GM20431 (cell line): ENCODE measurements around the gene GSN.

Source experiments
- in situ Hi-C: fragments of 300-500 bp; cut with MseI, MboI; formaldehyde crosslinking; loops from one replicate; pipeline ENCODE4 v1.15.0; 2020; ENCODE audit warnings: low sequenced_read_pairs; ENCODE audit not compliant: unreplicated experiment

The GSN gene

GRCh38 chr9:121242219-121242958 is 25.6 kb upstream of the GSN start:
- in situ Hi-C loops = loop anchor here (25.0 kb wide), 1 partner anchor 145 kb away; no protein-coding TSS in a partner anchor

- in situ Hi-C loops = loop anchor here (25.0 kb wide), 1 partner anchor 144 kb away; no protein-coding TSS in a partner anchor
These were observed 25.0 kb upstream of the GSN start for GRCh38 chr9:121242959-121243346.

GRCh38 chr9:121246821-121247561 is 21.0 kb upstream of the GSN start:
- in situ Hi-C loops = loop anchor here (25.0 kb wide), 1 partner anchor 140 kb away; no protein-coding TSS in a partner anchor

- in situ Hi-C loops = loop anchor here (25.0 kb wide), 1 partner anchor 138 kb away; no protein-coding TSS in a partner anchor
These were observed 18.4 kb upstream of the GSN start for GRCh38 chr9:121249563-121249962.

GRCh38 chr9:121252104-121252851 is 15.7 kb upstream of the GSN start:
- in situ Hi-C loops = loop anchor here (10.0 kb wide), 1 partner anchor 63 kb away; no protein-coding TSS in a partner anchor

- in situ Hi-C loops = loop anchor here (10.0 kb wide), 1 partner anchor 62 kb away; no protein-coding TSS in a partner anchor
These were observed 14.8 kb upstream of the GSN start for GRCh38 chr9:121253162-121253561.

GRCh38 chr9:121253821-121254501 is 14.0 kb upstream of the GSN start:
- in situ Hi-C loops = loop anchor here (10.0 kb wide), 1 partner anchor 61 kb away; no protein-coding TSS in a partner anchor

GRCh38 chr9:121259498-121259897 is 8.5 kb upstream of the GSN start:
- in situ Hi-C loops = loop anchor here (10.0 kb wide), 1 partner anchor 55 kb away; no protein-coding TSS in a partner anchor

- in situ Hi-C loops = loop anchor here (10.0 kb wide), 1 partner anchor 55 kb away; no protein-coding TSS in a partner anchor
These were observed 8.0 kb upstream of the GSN start for GRCh38 chr9:121259935-121260334.

GRCh38 chr9:121260457-121261106 is 7.4 kb upstream of the GSN start:
- in situ Hi-C loops = no loop called here

- in situ Hi-C loops = no loop called here
These were observed 6.9 kb upstream of the GSN start for GRCh38 chr9:121261107-121261460.

- in situ Hi-C loops = no loop called here
These were observed 6.2 kb upstream of the GSN start for GRCh38 chr9:121261755-121262154.

GRCh38 chr9:121262423-121262822 is 5.5 kb upstream of the GSN start:
- in situ Hi-C loops = no loop called here

GRCh38 chr9:121262953-121263352 is 5.0 kb upstream of the GSN start:
- in situ Hi-C loops = no loop called here

GRCh38 chr9:121266356-121266755 is 1.6 kb upstream of the GSN start:
- in situ Hi-C loops = no loop called here

GRCh38 chr9:121266906-121267650 is 884 bp upstream of the GSN start:
- in situ Hi-C loops = no loop called here

GRCh38 chr9:121268598-121268850 is 562 bp downstream of the GSN start:
- in situ Hi-C loops = no loop called here

GRCh38 chr9:121268851-121269641 is 1.1 kb downstream of the GSN start:
- in situ Hi-C loops = no loop called here
